ENCODE results near the gene PSTPIP2.
"Not testable (repeated sequence)": the region's sequence is repeated elsewhere in the genome, so short reads cannot be mapped to it uniquely, and the experiment has no call there.

Gene PSTPIP2

GRCh38 chr18:45998244-45998643 lies 73.8 kb downstream of the PSTPIP2 start:
- ChIA-PET POLR2A (no interaction called here), CTCF (interaction anchor here (1.2 to 1.7 kb wide), 4 partner anchors 13 to 75 kb away, joined by 4 to 6 read pairs (median 4); no protein-coding TSS in a partner anchor)
- TF ChIP-seq, protein P1, sequence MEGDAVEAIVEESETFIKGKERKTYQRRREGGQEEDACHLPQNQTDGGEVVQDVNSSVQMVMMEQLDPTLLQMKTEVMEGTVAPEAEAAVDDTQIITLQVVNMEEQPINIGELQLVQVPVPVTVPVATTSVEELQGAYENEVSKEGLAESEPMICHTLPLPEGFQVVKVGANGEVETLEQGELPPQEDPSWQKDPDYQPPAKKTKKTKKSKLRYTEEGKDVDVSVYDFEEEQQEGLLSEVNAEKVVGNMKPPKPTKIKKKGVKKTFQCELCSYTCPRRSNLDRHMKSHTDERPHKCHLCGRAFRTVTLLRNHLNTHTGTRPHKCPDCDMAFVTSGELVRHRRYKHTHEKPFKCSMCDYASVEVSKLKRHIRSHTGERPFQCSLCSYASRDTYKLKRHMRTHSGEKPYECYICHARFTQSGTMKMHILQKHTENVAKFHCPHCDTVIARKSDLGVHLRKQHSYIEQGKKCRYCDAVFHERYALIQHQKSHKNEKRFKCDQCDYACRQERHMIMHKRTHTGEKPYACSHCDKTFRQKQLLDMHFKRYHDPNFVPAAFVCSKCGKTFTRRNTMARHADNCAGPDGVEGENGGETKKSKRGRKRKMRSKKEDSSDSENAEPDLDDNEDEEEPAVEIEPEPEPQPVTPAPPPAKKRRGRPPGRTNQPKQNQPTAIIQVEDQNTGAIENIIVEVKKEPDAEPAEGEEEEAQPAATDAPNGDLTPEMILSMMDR (IDR thresholded peaks at IDR 0.05; ENCODE audit: control extremely low read depth, extremely low read depth, low read depth, missing control alignments): no peak
- DNase-seq (ENCODE audit: extremely low spot score): peak; percentile 19

DNA sequence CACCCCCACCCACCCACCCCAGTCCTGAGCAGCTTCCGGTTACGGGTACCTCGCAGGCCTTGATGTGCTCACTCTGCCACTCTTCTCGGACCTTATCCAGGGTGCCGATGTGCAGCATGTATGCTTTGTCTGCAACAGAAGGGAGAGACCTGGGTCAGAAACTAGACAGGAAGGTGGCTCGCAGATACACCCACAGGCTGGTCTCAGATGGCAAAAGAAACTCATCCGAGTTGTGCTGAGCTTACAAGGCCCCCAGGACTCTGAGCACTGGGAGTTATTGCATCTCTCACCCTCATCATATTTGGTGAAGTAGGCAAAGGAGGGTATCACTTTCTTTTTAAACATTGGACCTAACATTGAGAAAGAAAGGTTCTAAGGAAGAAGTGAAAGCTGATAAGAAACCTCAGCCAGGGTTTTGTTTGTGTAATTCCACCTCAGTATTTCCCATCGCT lies 74.3 kb downstream of the PSTPIP2 start:
- TF ChIP-seq, protein P1 (IDR thresholded peaks at IDR 0.05; ENCODE audit: control extremely low read depth, extremely low read depth, low read depth, missing control alignments): no peak
- ChIA-PET POLR2A (no interaction called here), CTCF (interaction anchor here (0.7 to 1.7 kb wide), 7 partner anchors 10 to 306 kb away, joined by 3 to 6 read pairs (median 4); no protein-coding TSS in a partner anchor)
- DNase-seq (ENCODE audit: extremely low spot score): peak; percentile 30

DNA sequence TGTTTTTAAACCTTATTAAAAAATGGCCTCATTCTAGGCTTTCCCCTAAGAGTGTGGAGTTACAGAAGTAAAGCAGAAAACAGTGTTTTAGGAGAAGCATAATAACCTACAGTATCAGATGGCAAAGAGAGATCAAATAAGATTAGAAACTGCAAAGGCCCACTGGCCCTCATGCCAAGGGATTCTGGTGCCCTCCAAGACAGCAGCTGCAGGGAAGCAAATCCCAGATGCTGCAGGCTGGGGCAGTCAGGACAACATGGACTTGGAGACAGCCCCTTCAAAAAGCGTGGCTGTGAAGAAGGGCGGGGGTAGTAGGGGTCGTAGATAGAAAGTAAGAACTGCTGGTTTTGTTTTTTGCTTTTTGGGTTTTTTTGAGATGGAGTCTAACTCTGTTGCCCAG lies 76.6 kb downstream of the PSTPIP2 start:
- ChIA-PET POLR2A (no interaction called here), CTCF (no interaction called here)
- DNase-seq (ENCODE audit: extremely low spot score): no peak
- TF ChIP-seq, protein P1 (IDR thresholded peaks at IDR 0.05; ENCODE audit: control extremely low read depth, extremely low read depth, low read depth, missing control alignments): no peak

DNA sequence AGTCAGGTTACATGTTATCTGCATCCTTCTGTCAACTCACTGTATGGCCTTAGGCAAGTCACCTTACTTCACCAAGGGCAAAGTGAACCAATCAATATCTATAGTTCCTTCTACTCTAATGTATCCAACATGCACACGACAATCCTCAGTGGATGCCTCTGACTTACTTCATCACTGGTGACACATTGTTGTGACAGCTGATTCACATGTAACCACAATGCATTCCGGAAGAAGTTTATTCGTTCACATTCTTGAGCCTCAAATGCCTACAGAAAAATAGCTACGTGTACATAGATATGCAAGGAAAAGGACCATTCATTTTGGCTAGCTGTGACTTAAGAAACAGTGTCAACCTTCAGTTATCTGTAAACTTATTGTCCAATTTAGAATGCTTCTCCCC lies 78.6 kb downstream of the PSTPIP2 start:
- TF ChIP-seq, protein P1 (IDR thresholded peaks at IDR 0.05; ENCODE audit: control extremely low read depth, extremely low read depth, low read depth, missing control alignments): no peak
- ChIA-PET POLR2A (no interaction called here), CTCF (interaction anchor here (1.1 to 1.9 kb wide), 3 partner anchors 10 to 80 kb away, joined by 3 to 6 read pairs (median 4); no protein-coding TSS in a partner anchor)
- no peak for DNase-seq (ENCODE audit: extremely low spot score)

DNA sequence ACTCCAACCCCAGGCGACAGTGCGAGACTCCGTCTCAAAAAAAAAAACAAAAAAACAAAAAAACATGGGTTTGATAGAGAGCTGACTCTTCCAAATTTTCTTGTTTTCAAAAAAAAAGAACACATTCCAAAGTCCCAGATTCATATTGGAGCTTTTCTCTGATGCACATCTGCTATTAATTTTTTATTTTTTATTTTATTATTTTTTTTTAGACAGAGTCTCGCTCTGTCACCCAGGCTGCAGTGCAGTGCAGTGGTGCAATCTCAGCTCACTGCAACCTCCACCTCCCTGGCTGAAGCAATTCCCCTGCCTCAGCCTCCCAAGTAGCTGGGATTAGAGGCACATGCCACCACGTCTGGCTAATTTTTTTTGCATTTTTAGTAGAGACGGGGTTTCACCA lies 79.5 kb downstream of the PSTPIP2 start:
- POLR2A ChIA-PET; DNase-seq (ENCODE audit: extremely low spot score): not testable (repeated sequence)
- CTCF ChIA-PET: interaction anchor here (1.3 to 1.4 kb wide), 2 partner anchors 10 to 17 kb away, joined by 4 to 7 read pairs; no protein-coding TSS in a partner anchor

GRCh38 chr18:45991788-45992187 lies 80.3 kb downstream of the PSTPIP2 start:
- ChIA-PET CTCF (interaction anchor here (1.0 to 1.4 kb wide), 3 partner anchors 10 to 26 kb away, joined by 3 to 7 read pairs (median 4); no protein-coding TSS in a partner anchor), POLR2A (no interaction called here)
- TF ChIP-seq, protein P1 (IDR thresholded peaks at IDR 0.05; ENCODE audit: control extremely low read depth, extremely low read depth, low read depth, missing control alignments): no peak
- DNase-seq (ENCODE audit: extremely low spot score): no peak

DNA sequence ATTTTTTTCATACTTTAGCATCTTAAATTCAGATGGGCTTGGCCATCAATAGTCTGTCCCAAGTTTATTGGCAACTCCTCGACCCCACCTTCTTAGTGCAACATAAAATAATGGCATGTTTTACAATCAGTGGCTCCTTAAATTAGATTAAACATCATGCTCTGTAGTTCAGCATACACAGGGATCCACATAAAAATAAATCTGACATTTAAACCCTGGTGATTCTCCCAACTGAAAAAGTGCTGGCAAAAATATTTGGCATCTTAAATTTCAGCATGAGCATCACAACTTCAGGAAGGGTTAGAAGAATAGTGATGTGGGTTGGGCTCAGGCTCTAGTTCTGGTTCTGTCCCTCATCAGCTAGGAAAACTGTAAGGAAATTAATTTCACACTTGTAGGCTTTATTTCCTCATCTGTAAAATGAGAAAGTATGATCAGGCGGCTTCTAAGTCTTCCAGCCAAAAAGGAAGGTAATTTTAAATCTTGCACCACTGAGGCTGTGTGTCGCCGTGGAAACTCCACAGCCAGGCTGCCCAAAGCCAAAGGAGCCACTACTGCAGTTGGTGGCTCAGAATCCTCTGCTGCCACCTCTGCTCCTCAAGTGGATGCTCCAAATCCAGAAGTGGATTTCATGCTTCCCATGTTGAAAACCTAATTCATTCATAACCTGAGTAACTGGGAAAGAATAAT lies 87.4 kb downstream of the PSTPIP2 start:
- POLR2A ChIA-PET: no interaction called here
- CTCF ChIA-PET: interaction anchor here (1.1 to 1.8 kb wide), 3 partner anchors 10 to 89 kb away, joined by 3 to 4 read pairs (median 3); no protein-coding TSS in a partner anchor
- TF ChIP-seq, protein P1 (IDR thresholded peaks at IDR 0.05; ENCODE audit: control extremely low read depth, extremely low read depth, low read depth, missing control alignments): no peak

More for the DNA sequence above, 87.4 kb downstream of the PSTPIP2 start:
- DNase-seq (ENCODE audit: extremely low spot score): no peak
